PC-9 (cell line): ENCODE data around the gene LMF1. TPM values are rescaled to one million over a fixed set of nuclear protein-coding genes. Genes with fewer than 3 reads are reported as not detected.

ENCODE experiments used
- BruUV-seq: library from RNA; stranded (reverse); fragments of 400-500 nt; replicated peaks from 2 replicates; lab custom pipeline; 2021; lab: Mats Ljungman, UMichigan
- CTCF ChIA-PET: fragments of 300-600 bp; sonication (Branson Sonifier 250); formaldehyde crosslinking; loops from one replicate; lab custom pipeline; 2022; ENCODE audit warnings: antibody characterized with exemption; lab: Charles Lee
- POLR2A ChIA-PET: fragments of 300-600 bp; sonication (Branson Sonifier 250); formaldehyde crosslinking; loops from one replicate; lab custom pipeline; 2022; ENCODE audit warnings: antibody characterized with exemption; ENCODE audit not compliant: unreplicated experiment; lab: Charles Lee
- DNase-seq, 2 experiments: peaks; one replicate each; pipeline versions ENCODE4 v3.0.0 to v3.0.0-alpha.2; 2015 to 2022; ENCODE audit warnings: mixed read lengths in 1 of 2
- H2AFZ ChIP-seq: fragments of 200-600 bp; sonication (generic); 2 replicates; pipeline ENCODE4 v1.8.1; 2017; ENCODE audit warnings: antibody characterized with exemption
- H3F3A ChIP-seq: fragments of 200-600 bp; sonication (generic); 2 replicates; pipeline ENCODE4 v1.8.1; 2017; ENCODE audit warnings: antibody characterized with exemption, mild to moderate bottlenecking, low read depth; ENCODE audit not compliant: insufficient read depth
- H3K27ac ChIP-seq: fragments of 200-600 bp; sonication (generic); 2 replicates; pipeline ENCODE4 v1.6.1; 2016; ENCODE audit warnings: mixed run types
- H3K27me3 ChIP-seq: fragments of 200-600 bp; sonication (generic); 2 replicates; pipeline ENCODE4 v1.6.1; 2016; ENCODE audit warnings: low read depth, mixed run types; ENCODE audit not compliant: insufficient read depth
- H3K36me3 ChIP-seq: fragments of 200-600 bp; sonication (generic); 2 replicates; pipeline ENCODE4 v1.6.1; 2016; ENCODE audit warnings: low read depth, mixed run types
- H3K4me1 ChIP-seq: fragments of 200-600 bp; sonication (generic); replicated peaks from 2 replicates; pipeline ENCODE4 v1.6.1; 2016; ENCODE audit warnings: mixed run types; ENCODE audit not compliant: insufficient read depth
- H3K4me2 ChIP-seq: fragments of 200-600 bp; sonication (generic); 2 replicates; pipeline ENCODE4 v1.6.1; 2017; ENCODE audit warnings: mixed run types
- H3K4me3 ChIP-seq: fragments of 200-600 bp; sonication (generic); 2 replicates; pipeline ENCODE4 v1.6.1; 2016; ENCODE audit warnings: mixed run types
- H3K79me2 ChIP-seq: fragments of 200-600 bp; sonication (generic); 2 replicates; pipeline ENCODE4 v1.6.1; 2017; ENCODE audit warnings: low read depth, mixed run types
- H3K9me2 ChIP-seq: fragments of 200-600 bp; sonication (generic); 2 replicates; pipeline ENCODE4 v1.8.1; 2017; ENCODE audit warnings: mild to moderate bottlenecking; ENCODE audit not compliant: insufficient read depth
- H3K9me3 ChIP-seq: fragments of 200-600 bp; sonication (generic); 2 replicates; pipeline ENCODE4 v1.8.1; 2016; ENCODE audit warnings: low read depth; ENCODE audit not compliant: insufficient read depth
- H4K20me1 ChIP-seq: fragments of 200-600 bp; sonication (generic); 2 replicates; pipeline ENCODE4 v1.8.1; 2017; ENCODE audit not compliant: insufficient read depth
- EZH2 ChIP-seq: fragments of 200-600 bp; sonication (generic); IDR thresholded peaks from 2 replicates; pipeline ENCODE4 v1.8.0; 2017; ENCODE audit warnings: antibody characterized with exemption, low read depth
- intact Hi-C: fragments of 100-400 bp; cut with micrococcal nuclease; formaldehyde crosslinking; loops from one replicate; pipeline ENCODE4 v1.10.0; 2022; ENCODE audit not compliant: unreplicated experiment
- total RNA-seq: library from RNA; stranded (reverse); gene quantifications from 2 replicates; pipeline ENCODE4 v1.2.3, GENCODE V29; 2021
- TF ChIP-seq, protein P1 (sequence below): fragments of 200-600 bp; sonication (generic); conservative IDR thresholded peaks from 2 replicates; pipeline ENCODE4 v1.6.1; 2017; ENCODE audit warnings: mixed run types, antibody characterized with exemption, mild to moderate bottlenecking, moderate library complexity

Gene LMF1
- total RNA-seq, 1 experiment from 2014 or later, result 31.3 TPM

DNA sequence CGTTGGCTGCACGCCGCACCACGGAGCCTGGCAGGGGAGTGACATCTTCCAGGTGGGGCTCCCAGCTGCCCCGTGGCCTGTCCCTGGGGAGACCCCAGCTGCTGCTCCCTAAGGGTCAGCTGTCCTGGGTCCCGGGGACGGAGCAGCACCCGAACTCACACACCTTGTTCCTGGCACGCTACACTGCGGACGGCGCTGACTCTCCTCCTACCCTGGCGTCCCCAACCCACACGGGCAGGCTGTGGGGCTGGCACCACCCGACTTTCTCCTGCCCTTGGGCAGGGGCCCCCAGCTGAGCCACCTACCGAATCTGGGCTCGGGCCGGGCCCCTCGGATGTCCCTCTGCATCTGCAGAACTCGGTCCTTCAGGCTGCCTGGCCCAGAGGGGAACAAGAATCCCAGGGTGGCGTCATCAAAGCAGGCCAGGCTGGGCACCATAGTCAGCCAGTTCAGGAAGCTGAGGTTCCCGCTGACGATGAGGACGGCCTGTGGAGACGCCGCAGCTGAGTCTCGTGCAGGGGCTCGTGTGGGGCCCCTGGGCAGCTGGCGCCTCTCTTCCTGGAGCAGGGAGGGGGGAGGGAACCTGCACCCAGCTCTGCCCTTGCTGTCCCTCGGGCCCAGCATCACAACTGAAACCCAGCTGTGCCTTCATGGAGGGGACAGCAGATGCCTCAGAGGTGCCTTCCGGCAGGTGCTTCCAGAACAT lies 99.8 kb downstream of the LMF1 start:
- H3K9me3 ChIP-seq, result no peaks in the 10 kb centered on the region
- no peaks in the 10 kb centered on the region for H3F3A ChIP-seq
- POLR2A ChIA-PET, result no interaction called here
- H3K27ac ChIP-seq, result no peak overlapping the region
- H3K27me3 ChIP-seq, result peaks cover 5% of the 10 kb centered on the region; the same call in 1 of the 2 replicates
- no TSS peak for BruUV-seq
- H3K4me3 ChIP-seq, result no peak overlapping the region
- no peak for DNase-seq
- peaks cover 2% of the 10 kb centered on the region; the same call in 1 of the 2 replicates for H4K20me1 ChIP-seq
- H3K79me2 ChIP-seq, result no peaks in the 10 kb centered on the region
- H3K36me3 ChIP-seq, result no peaks in the 10 kb centered on the region
- no peak overlapping the region for H2AFZ ChIP-seq
- intact Hi-C loops, result no loop called here
- CTCF ChIA-PET, result no interaction called here
- no peaks in the 10 kb centered on the region for H3K4me1 ChIP-seq
- TF ChIP-seq EZH2, result no peak
- TF ChIP-seq, protein P1, sequence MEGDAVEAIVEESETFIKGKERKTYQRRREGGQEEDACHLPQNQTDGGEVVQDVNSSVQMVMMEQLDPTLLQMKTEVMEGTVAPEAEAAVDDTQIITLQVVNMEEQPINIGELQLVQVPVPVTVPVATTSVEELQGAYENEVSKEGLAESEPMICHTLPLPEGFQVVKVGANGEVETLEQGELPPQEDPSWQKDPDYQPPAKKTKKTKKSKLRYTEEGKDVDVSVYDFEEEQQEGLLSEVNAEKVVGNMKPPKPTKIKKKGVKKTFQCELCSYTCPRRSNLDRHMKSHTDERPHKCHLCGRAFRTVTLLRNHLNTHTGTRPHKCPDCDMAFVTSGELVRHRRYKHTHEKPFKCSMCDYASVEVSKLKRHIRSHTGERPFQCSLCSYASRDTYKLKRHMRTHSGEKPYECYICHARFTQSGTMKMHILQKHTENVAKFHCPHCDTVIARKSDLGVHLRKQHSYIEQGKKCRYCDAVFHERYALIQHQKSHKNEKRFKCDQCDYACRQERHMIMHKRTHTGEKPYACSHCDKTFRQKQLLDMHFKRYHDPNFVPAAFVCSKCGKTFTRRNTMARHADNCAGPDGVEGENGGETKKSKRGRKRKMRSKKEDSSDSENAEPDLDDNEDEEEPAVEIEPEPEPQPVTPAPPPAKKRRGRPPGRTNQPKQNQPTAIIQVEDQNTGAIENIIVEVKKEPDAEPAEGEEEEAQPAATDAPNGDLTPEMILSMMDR, result no peak
- H3K4me2 ChIP-seq, result no peak overlapping the region
- no peaks in the 10 kb centered on the region for H3K9me2 ChIP-seq

GRCh38 chr16:869823-870641 lies 100.8 kb downstream of the LMF1 start:
- BruUV-seq, result no TSS peak
- Histone ChIP-seq H3K79me2 (no peaks in the 10 kb centered on the region), H3K36me3 (no peaks in the 10 kb centered on the region), H2AFZ (no peak overlapping the region), H3K27me3 (peaks cover 15% of the 10 kb centered on the region), H3K9me3 (no peaks in the 10 kb centered on the region), H3K4me2 (no peak overlapping the region), H3K4me3 (no peak overlapping the region), H3F3A (no peaks in the 10 kb centered on the region), H3K27ac (no peak overlapping the region), H3K4me1 (no peaks in the 10 kb centered on the region), H3K9me2 (no peaks in the 10 kb centered on the region), H4K20me1 (no peaks in the 10 kb centered on the region; the same call in 1 of the 2 replicates)
- intact Hi-C loops, result no loop called here
- CTCF ChIA-PET, result no interaction called here
- TF ChIP-seq, protein P1, result no peak
- TF ChIP-seq EZH2, result no peak
- DNase-seq, result no peak
- POLR2A ChIA-PET, result no interaction called here

GRCh38 chr16:868846-869822 lies 101.7 kb downstream of the LMF1 start:
- Histone ChIP-seq H4K20me1 (no peaks in the 10 kb centered on the region; the same call in 1 of the 2 replicates), H3F3A (no peaks in the 10 kb centered on the region), H3K27ac (no peak overlapping the region), H3K4me3 (no peak overlapping the region), H2AFZ (no peak overlapping the region), H3K4me2 (no peak overlapping the region), H3K4me1 (no peaks in the 10 kb centered on the region), H3K79me2 (no peaks in the 10 kb centered on the region), H3K27me3 (peaks cover 22% of the 10 kb centered on the region), H3K36me3 (no peaks in the 10 kb centered on the region), H3K9me2 (no peaks in the 10 kb centered on the region), H3K9me3 (no peaks in the 10 kb centered on the region)
- ChIA-PET CTCF (no interaction called here), POLR2A (interaction anchor here (0.7 kb wide), 1 partner anchor 551 kb away, joined by 7 read pairs; the partner anchor contains the start of gene UQCC4)
- intact Hi-C loops, result no loop called here
- TF ChIP-seq, protein P1, result no peak
- TF ChIP-seq EZH2, result no peak
- BruUV-seq, result no TSS peak
- DNase-seq, result no peak
